Measurements from ENCODE around the gene C5orf15.

C5orf15 gene

DNA sequence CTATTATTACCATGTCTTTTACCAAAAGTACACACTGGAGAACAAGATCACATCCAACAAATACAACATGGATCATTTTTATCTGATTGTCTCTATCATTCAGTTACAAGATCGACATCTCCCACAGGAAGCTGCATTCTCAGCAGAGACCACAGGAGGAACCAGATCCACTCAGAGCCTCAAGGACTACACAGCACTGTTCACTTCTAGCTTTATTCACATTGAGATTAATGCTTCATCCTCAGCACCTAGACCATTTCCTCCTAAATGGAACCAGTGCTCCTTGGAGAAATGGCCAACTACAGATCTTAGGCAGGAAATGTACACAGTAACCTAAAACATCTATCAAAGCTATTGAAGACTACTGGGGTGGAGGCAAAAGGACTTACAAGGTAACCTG, 13.3 kb upstream of the C5orf15 start:
- no peaks in the 10 kb centered on the region for H3K27me3 ChIP-seq (ENCODE audit: insufficient read depth, poor library complexity, severe bottlenecking)
- H3K4me3 ChIP-seq (replicated peaks; ENCODE audit: insufficient read depth, low read length) = no peak overlapping the region
- no peak overlapping the region for H3K27ac ChIP-seq (replicated peaks)
- no peak for TF ChIP-seq POLR2AphosphoS5 (IDR thresholded peaks at IDR 0.05; ENCODE audit: low read depth)
- TF ChIP-seq, protein P1, sequence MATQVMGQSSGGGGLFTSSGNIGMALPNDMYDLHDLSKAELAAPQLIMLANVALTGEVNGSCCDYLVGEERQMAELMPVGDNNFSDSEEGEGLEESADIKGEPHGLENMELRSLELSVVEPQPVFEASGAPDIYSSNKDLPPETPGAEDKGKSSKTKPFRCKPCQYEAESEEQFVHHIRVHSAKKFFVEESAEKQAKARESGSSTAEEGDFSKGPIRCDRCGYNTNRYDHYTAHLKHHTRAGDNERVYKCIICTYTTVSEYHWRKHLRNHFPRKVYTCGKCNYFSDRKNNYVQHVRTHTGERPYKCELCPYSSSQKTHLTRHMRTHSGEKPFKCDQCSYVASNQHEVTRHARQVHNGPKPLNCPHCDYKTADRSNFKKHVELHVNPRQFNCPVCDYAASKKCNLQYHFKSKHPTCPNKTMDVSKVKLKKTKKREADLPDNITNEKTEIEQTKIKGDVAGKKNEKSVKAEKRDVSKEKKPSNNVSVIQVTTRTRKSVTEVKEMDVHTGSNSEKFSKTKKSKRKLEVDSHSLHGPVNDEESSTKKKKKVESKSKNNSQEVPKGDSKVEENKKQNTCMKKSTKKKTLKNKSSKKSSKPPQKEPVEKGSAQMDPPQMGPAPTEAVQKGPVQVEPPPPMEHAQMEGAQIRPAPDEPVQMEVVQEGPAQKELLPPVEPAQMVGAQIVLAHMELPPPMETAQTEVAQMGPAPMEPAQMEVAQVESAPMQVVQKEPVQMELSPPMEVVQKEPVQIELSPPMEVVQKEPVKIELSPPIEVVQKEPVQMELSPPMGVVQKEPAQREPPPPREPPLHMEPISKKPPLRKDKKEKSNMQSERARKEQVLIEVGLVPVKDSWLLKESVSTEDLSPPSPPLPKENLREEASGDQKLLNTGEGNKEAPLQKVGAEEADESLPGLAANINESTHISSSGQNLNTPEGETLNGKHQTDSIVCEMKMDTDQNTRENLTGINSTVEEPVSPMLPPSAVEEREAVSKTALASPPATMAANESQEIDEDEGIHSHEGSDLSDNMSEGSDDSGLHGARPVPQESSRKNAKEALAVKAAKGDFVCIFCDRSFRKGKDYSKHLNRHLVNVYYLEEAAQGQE (IDR thresholded peaks at IDR 0.05; ENCODE audit: insufficient replicate concordance, low read depth) = no peak
- TF ChIP-seq, protein P2, sequence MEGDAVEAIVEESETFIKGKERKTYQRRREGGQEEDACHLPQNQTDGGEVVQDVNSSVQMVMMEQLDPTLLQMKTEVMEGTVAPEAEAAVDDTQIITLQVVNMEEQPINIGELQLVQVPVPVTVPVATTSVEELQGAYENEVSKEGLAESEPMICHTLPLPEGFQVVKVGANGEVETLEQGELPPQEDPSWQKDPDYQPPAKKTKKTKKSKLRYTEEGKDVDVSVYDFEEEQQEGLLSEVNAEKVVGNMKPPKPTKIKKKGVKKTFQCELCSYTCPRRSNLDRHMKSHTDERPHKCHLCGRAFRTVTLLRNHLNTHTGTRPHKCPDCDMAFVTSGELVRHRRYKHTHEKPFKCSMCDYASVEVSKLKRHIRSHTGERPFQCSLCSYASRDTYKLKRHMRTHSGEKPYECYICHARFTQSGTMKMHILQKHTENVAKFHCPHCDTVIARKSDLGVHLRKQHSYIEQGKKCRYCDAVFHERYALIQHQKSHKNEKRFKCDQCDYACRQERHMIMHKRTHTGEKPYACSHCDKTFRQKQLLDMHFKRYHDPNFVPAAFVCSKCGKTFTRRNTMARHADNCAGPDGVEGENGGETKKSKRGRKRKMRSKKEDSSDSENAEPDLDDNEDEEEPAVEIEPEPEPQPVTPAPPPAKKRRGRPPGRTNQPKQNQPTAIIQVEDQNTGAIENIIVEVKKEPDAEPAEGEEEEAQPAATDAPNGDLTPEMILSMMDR (IDR thresholded peaks at IDR 0.05; ENCODE audit: insufficient read depth, low read length) = no peak
- no peak for TF ChIP-seq GABPA (IDR thresholded peaks at IDR 0.05; ENCODE audit: low read depth)
- TF ChIP-seq SPI1 (IDR thresholded peaks at IDR 0.05; ENCODE audit: borderline replicate concordance, low read depth) = no peak
- DNase-seq (ENCODE audit: low read depth in 1 of 2, low spot score in 1 of 2) = no peak

DNA sequence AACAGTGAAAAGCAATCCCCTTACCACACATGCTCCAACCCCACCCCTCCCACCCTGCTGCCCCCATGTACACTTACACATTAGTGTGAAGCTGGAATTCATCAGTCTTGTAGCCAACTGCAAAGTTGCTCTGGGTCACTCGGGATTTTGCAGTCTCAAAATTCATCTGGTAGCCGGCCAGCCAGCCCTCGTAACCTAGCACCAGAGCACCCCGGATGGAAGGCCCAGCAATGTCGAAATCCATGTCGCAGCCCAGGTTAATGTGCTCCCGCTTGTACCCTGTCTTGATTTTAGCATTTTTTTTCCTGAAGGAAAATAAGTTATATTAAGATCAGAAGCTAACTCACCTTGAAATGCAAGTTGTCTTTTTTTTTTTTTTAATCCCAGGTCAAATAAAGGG, 12.2 kb upstream of the C5orf15 start:
- Histone ChIP-seq H3K27me3 (ENCODE audit: insufficient read depth, poor library complexity, severe bottlenecking) (no peaks in the 10 kb centered on the region), H3K27ac (replicated peaks) (no peak overlapping the region), H3K4me3 (replicated peaks; ENCODE audit: insufficient read depth, low read length) (no peak overlapping the region)
- DNase-seq (ENCODE audit: low read depth in 1 of 2, low spot score in 1 of 2) = no peak
- no peak for TF ChIP-seq SPI1 (IDR thresholded peaks at IDR 0.05; ENCODE audit: borderline replicate concordance, low read depth)
- TF ChIP-seq, protein P2 (IDR thresholded peaks at IDR 0.05; ENCODE audit: insufficient read depth, low read length) = no peak
- TF ChIP-seq POLR2AphosphoS5 (IDR thresholded peaks at IDR 0.05; ENCODE audit: low read depth) = no peak

DNA sequence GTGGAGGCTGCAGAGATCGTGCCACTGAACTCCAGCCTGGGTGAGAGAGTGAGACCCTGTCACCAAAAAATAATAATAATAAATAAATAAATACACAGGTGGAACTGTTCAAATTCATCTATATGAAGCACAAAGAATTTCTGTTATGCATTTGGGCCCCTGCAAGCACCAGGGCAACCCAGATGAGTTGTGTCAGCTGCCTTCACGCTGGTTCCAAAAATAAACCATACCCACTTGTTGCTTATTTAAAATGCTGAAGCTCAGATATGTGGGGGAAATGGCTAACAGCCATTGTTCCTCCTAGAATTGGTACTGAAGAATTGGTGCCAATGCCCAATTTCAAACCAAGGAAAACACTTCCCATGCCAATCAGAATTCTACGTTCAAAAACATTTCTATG, 10.5 kb upstream of the C5orf15 start:
- H3K27ac ChIP-seq (replicated peaks) = no peak overlapping the region
- no peaks in the 10 kb centered on the region for H3K27me3 ChIP-seq (ENCODE audit: insufficient read depth, poor library complexity, severe bottlenecking)
- TF ChIP-seq, protein P2 (IDR thresholded peaks at IDR 0.05; ENCODE audit: insufficient read depth, low read length) = no peak
- TF ChIP-seq POLR2AphosphoS5 (IDR thresholded peaks at IDR 0.05; ENCODE audit: low read depth) (no peak), GABPA (IDR thresholded peaks at IDR 0.05; ENCODE audit: low read depth) (no peak), SPI1 (IDR thresholded peaks at IDR 0.05; ENCODE audit: borderline replicate concordance, low read depth) (no peak)
- TF ChIP-seq, protein P1 (IDR thresholded peaks at IDR 0.05; ENCODE audit: insufficient replicate concordance, low read depth) = no peak
- DNase-seq (ENCODE audit: low read depth in 1 of 2, low spot score in 1 of 2) = no peak
- H3K4me3 ChIP-seq (replicated peaks; ENCODE audit: insufficient read depth, low read length) = no peak overlapping the region

DNA sequence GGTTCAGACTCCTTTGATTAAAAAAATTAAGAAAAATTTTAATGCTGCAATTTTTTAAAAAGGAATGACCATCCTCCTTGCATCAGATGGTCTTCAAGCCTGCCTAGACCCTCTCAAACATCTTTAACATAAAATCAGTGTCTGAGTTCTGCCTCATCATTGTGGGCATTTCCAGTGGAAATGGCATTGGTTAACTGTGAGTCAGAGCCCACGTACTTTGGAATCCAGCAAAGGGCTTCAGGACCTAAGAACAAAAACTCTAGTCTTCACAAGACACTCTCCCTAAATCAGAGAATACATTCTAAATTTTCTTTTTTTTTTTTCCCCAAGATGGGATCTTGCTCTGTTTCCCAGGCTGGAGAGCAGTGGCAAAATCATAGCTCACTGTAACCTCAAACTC, 9.4 kb upstream of the C5orf15 start:
- no peak overlapping the region for H3K4me3 ChIP-seq (replicated peaks; ENCODE audit: insufficient read depth, low read length)
- TF ChIP-seq GABPA (IDR thresholded peaks at IDR 0.05; ENCODE audit: low read depth) = no peak
- no peak for TF ChIP-seq SPI1 (IDR thresholded peaks at IDR 0.05; ENCODE audit: borderline replicate concordance, low read depth)
- TF ChIP-seq, protein P2 (IDR thresholded peaks at IDR 0.05; ENCODE audit: insufficient read depth, low read length) = no peak
- TF ChIP-seq, protein P1 (IDR thresholded peaks at IDR 0.05; ENCODE audit: insufficient replicate concordance, low read depth) = no peak
- no peak for TF ChIP-seq POLR2AphosphoS5 (IDR thresholded peaks at IDR 0.05; ENCODE audit: low read depth)
- H3K27ac ChIP-seq (replicated peaks) = no peak overlapping the region
- DNase-seq (ENCODE audit: low read depth in 1 of 2, low spot score in 1 of 2) = no peak
- H3K27me3 ChIP-seq (ENCODE audit: insufficient read depth, poor library complexity, severe bottlenecking) = no peaks in the 10 kb centered on the region

Data from HL-60 (cell line).